GM23338 (cell line): ENCODE data around the gene AP5Z1. TPM values are rescaled to one million over a fixed set of nuclear protein-coding genes. Genes with fewer than 3 reads are reported as not detected.

ENCODE experiments used
- ATAC-seq: fragments of 200-7000 bp; cut with Tn5 transposase; 3 replicates; pipeline ENCODE4 v1.9.1; 2020
- DNase-seq: peaks from one replicate; pipeline ENCODE4 v3.0.0-alpha.2; 2015; ENCODE audit warnings: low spot score
- H2AFZ ChIP-seq: fragments of 200-600 bp; sonication (generic); 2 replicates; pipeline ENCODE4 v1.8.0; 2016; ENCODE audit warnings: antibody characterized with exemption, mild to moderate bottlenecking, moderate library complexity
- H3F3A ChIP-seq: fragments of 200-600 bp; sonication (generic); replicated peaks from 2 replicates; pipeline ENCODE4 v1.8.0; 2017; ENCODE audit warnings: antibody characterized with exemption, mixed run types, low read depth
- H3K27ac ChIP-seq: fragments of 200-600 bp; sonication (generic); 2 replicates; pipeline ENCODE4 v1.6.1; 2016; ENCODE audit warnings: low read depth
- H3K27me3 ChIP-seq: fragments of 200-600 bp; sonication (generic); 2 replicates; pipeline ENCODE4 v1.8.0; 2016; ENCODE audit warnings: mild to moderate bottlenecking, mixed run types, moderate library complexity; ENCODE audit not compliant: insufficient read depth
- H3K36me3 ChIP-seq: fragments of 200-600 bp; sonication (generic); 2 replicates; pipeline ENCODE4 v1.8.0; 2016; ENCODE audit warnings: mild to moderate bottlenecking; ENCODE audit not compliant: insufficient read depth
- H3K4me1 ChIP-seq: fragments of 200-600 bp; sonication (generic); 2 replicates; pipeline ENCODE4 v1.8.0; 2016; ENCODE audit warnings: mild to moderate bottlenecking, moderate library complexity; ENCODE audit not compliant: insufficient read depth
- H3K4me2 ChIP-seq: fragments of 200-600 bp; sonication (generic); 2 replicates; pipeline ENCODE4 v1.7.1; 2017; ENCODE audit warnings: mixed run types
- H3K4me3 ChIP-seq: fragments of 200-600 bp; sonication (generic); 2 replicates; pipeline ENCODE4 v1.6.1; 2016; ENCODE audit warnings: mixed run types
- H3K79me2 ChIP-seq: fragments of 200-600 bp; sonication (generic); replicated peaks from 2 replicates; pipeline ENCODE4 v1.8.0; 2017; ENCODE audit warnings: mild to moderate bottlenecking; ENCODE audit not compliant: insufficient read depth
- H3K9me2 ChIP-seq: fragments of 200-600 bp; sonication (generic); 2 replicates; pipeline ENCODE4 v1.8.0; 2017; ENCODE audit not compliant: insufficient read depth
- H4K20me1 ChIP-seq: fragments of 200-600 bp; sonication (generic); replicated peaks from 2 replicates; pipeline ENCODE4 v1.8.0; 2017; ENCODE audit warnings: mild to moderate bottlenecking; ENCODE audit not compliant: insufficient read depth
- H3K27ac Mint-ChIP-seq: 2 replicates; pipeline ENCODE4 v1.8.0; 2020; ENCODE audit warnings: inconsistent platforms, mild to moderate bottlenecking, moderate library complexity, mixed read lengths
- H3K27me3 Mint-ChIP-seq: 3 replicates; pipeline ENCODE4 v1.8.0; 2022; ENCODE audit warnings: low read depth, mild to moderate bottlenecking, moderate library complexity, mixed read lengths, inconsistent platforms; ENCODE audit not compliant: insufficient read depth, poor library complexity
- H3K36me3 Mint-ChIP-seq: 3 replicates; pipeline ENCODE4 v1.8.0; 2021; ENCODE audit warnings: low read depth, mild to moderate bottlenecking, inconsistent platforms, moderate library complexity, mixed read lengths
- H3K4me1 Mint-ChIP-seq: 3 replicates; pipeline ENCODE4 v1.8.0; 2020; ENCODE audit warnings: mild to moderate bottlenecking, inconsistent platforms, mixed read lengths
- H3K4me3 Mint-ChIP-seq: 3 replicates; pipeline ENCODE4 v1.8.0; 2021; ENCODE audit warnings: moderate library complexity, mild to moderate bottlenecking, inconsistent platforms, mixed read lengths
- H3K9me3 Mint-ChIP-seq: 3 replicates; pipeline ENCODE4 v1.8.0; 2020; ENCODE audit warnings: moderate library complexity, mild to moderate bottlenecking, inconsistent platforms, mixed read lengths
- CREB1 ChIP-seq: fragments of 250-450 bp; sonication (Bioruptor Pico); IDR thresholded peaks from 2 replicates; pipeline ENCODE4 v1.5.0; 2020; ENCODE audit warnings: low read depth, mild to moderate bottlenecking, moderate library complexity
- CTCF ChIP-seq, 2 experiments: fragments of 200-600 bp in 1 of 2; sonication (generic) in 1 of 2; conservative IDR thresholded peaks; 2 replicates each; pipeline versions ENCODE4 v1.5.1 to v1.6.1; 2016 to 2017; ENCODE audit warnings: antibody characterized with exemption in 2 of 2, low read depth in 2 of 2, mild to moderate bottlenecking in 2 of 2, moderate library complexity in 1 of 2
- EZH2phosphoT487 ChIP-seq: fragments of 200-600 bp; sonication (generic); IDR thresholded peaks from one replicate; pipeline ENCODE4 v1.8.1; 2018; ENCODE audit warnings: antibody characterized with exemption; ENCODE audit not compliant: unreplicated experiment
- JUNB ChIP-seq: IDR thresholded peaks from one replicate; pipeline ENCODE4 v1.6.1; 2016; ENCODE audit warnings: antibody characterized with exemption; ENCODE audit not compliant: unreplicated experiment
- NANOG ChIP-seq: IDR thresholded peaks from 2 replicates; pipeline ENCODE4 v1.6.1; 2016; ENCODE audit warnings: antibody characterized with exemption, borderline replicate concordance
- POLR2AphosphoS5 ChIP-seq: IDR thresholded peaks from 2 replicates; pipeline ENCODE4 v1.6.1; 2016; ENCODE audit warnings: antibody characterized with exemption, low read depth
- STAT1 ChIP-seq: IDR thresholded peaks from one replicate; pipeline ENCODE4 v1.6.1; 2016; ENCODE audit warnings: antibody characterized with exemption; ENCODE audit not compliant: unreplicated experiment
- ZNF114 ChIP-seq: fragments of 250-450 bp; sonication (Bioruptor Pico); IDR thresholded peaks from 2 replicates; pipeline ENCODE4 v1.5.0; 2020; ENCODE audit warnings: mild to moderate bottlenecking, moderate library complexity
- ZNF331 ChIP-seq: fragments of 250-450 bp; sonication (Bioruptor Pico); IDR thresholded peaks from 2 replicates; pipeline ENCODE4 v1.5.0; 2020; ENCODE audit warnings: low read depth, mild to moderate bottlenecking, moderate library complexity
- polyA plus RNA-seq: library from polyadenylated mRNA; unstranded; fragments of >200 nt; fragmentation: Nextera tagmentation; extraction: Ambion mirVana; gene quantifications from 2 replicates; pipeline ENCODE4 v1.2.1, GENCODE V29; 2016
- total RNA-seq: library from RNA; depleted of rRNA; stranded (reverse); fragments of >200 nt; shearing (Covaris generic); gene quantifications from 2 replicates; pipeline ENCODE4 v1.2.3, GENCODE V29; 2014
- TF ChIP-seq, protein P1 (sequence below): IDR thresholded peaks from 2 replicates; pipeline ENCODE4 v1.6.1; 2016; ENCODE audit warnings: antibody characterized with exemption
- TF ChIP-seq, protein P2 (sequence below): IDR thresholded peaks from one replicate; pipeline ENCODE4 v1.6.1; 2018; ENCODE audit warnings: antibody characterized with exemption; ENCODE audit not compliant: unreplicated experiment

The AP5Z1 gene
- total and polyA plus RNA-seq, 2 experiments from 2014 or later, result 16.3 to 31.2 TPM

DNA sequence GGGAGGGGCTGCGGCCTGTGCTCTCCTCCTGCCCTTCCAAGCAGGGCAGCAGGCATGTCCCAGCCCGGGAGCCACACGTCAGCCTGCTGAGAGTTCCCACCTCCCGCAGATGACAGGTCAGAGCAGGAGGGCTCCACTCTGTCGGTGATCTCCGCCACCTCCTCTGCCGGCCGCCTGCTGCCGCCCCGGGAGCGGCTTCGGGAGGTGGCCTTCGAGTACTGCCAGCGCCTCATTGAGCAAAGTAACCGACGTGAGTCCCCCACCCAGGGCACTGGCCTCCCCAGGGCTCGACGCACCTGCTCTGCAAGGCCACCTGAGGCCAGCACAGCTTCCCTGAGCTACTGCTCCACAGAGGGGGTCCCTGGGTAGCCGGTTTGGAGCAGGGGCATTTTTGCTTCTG lies 9.4 kb downstream of the AP5Z1 start:
- peaks cover 18% of the 10 kb centered on the region for H3K36me3 Mint-ChIP-seq

More for the DNA sequence above, 9.4 kb downstream of the AP5Z1 start:
- Histone ChIP-seq H2AFZ (no peak overlapping the region), H3K36me3 (no peaks in the 10 kb centered on the region; the same call in 1 of the 2 replicates), H3F3A (no peaks in the 10 kb centered on the region), H3K27me3 (no peaks in the 10 kb centered on the region), H3K79me2 (0 out of 2 replicates have a peak, but pooled peaks cover 2% of the 10 kb centered on the region), H3K27ac (no peak overlapping the region), H3K4me1 (no peaks in the 10 kb centered on the region), H4K20me1 (no peaks in the 10 kb centered on the region; the same call in 1 of the 2 replicates), H3K4me2 (no peak overlapping the region), H3K9me2 (no peaks in the 10 kb centered on the region), H3K4me3 (no peak overlapping the region)
- DNase-seq (no peak), ATAC-seq (no peak)
- Mint-ChIP-seq H3K4me3 (no peak overlapping the region), H3K27me3 (no peaks in the 10 kb centered on the region), H3K27ac (no peak overlapping the region), H3K9me3 (no peaks in the 10 kb centered on the region), H3K4me1 (no peaks in the 10 kb centered on the region)
- no peak for TF ChIP-seq ZNF331 (CRISPR knock-in tag)
- TF ChIP-seq POLR2AphosphoS5, result no peak
- no peak for TF ChIP-seq NANOG
- no peak for TF ChIP-seq CTCF (conservative IDR thresholded peaks at IDR 0.05; ENCODE audit: low read depth in 2 of 2)
- TF ChIP-seq EZH2phosphoT487, result no peak
- TF ChIP-seq, protein P1, sequence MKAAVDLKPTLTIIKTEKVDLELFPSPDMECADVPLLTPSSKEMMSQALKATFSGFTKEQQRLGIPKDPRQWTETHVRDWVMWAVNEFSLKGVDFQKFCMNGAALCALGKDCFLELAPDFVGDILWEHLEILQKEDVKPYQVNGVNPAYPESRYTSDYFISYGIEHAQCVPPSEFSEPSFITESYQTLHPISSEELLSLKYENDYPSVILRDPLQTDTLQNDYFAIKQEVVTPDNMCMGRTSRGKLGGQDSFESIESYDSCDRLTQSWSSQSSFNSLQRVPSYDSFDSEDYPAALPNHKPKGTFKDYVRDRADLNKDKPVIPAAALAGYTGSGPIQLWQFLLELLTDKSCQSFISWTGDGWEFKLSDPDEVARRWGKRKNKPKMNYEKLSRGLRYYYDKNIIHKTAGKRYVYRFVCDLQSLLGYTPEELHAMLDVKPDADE, result no peak
- no peak for TF ChIP-seq CREB1 (CRISPR knock-in tag)
- no peak for TF ChIP-seq ZNF114 (CRISPR knock-in tag)
- TF ChIP-seq JUNB, result no peak
- TF ChIP-seq, protein P2, sequence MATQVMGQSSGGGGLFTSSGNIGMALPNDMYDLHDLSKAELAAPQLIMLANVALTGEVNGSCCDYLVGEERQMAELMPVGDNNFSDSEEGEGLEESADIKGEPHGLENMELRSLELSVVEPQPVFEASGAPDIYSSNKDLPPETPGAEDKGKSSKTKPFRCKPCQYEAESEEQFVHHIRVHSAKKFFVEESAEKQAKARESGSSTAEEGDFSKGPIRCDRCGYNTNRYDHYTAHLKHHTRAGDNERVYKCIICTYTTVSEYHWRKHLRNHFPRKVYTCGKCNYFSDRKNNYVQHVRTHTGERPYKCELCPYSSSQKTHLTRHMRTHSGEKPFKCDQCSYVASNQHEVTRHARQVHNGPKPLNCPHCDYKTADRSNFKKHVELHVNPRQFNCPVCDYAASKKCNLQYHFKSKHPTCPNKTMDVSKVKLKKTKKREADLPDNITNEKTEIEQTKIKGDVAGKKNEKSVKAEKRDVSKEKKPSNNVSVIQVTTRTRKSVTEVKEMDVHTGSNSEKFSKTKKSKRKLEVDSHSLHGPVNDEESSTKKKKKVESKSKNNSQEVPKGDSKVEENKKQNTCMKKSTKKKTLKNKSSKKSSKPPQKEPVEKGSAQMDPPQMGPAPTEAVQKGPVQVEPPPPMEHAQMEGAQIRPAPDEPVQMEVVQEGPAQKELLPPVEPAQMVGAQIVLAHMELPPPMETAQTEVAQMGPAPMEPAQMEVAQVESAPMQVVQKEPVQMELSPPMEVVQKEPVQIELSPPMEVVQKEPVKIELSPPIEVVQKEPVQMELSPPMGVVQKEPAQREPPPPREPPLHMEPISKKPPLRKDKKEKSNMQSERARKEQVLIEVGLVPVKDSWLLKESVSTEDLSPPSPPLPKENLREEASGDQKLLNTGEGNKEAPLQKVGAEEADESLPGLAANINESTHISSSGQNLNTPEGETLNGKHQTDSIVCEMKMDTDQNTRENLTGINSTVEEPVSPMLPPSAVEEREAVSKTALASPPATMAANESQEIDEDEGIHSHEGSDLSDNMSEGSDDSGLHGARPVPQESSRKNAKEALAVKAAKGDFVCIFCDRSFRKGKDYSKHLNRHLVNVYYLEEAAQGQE, result no peak
- TF ChIP-seq STAT1, result no peak
